GM12864 (cell line): ENCODE measurements around the gene SMYD3.

Source experiments
- DNase-seq: peaks from one replicate; pipeline ENCODE4 v3.0.0-alpha.2; 2011; ENCODE audit warnings: low read depth
- H3K4me3 ChIP-seq: 2 replicates; pipeline ENCODE4 v1.5.1; 2011; ENCODE audit warnings: mild to moderate bottlenecking, low read depth, low read length, control low read depth
- TF ChIP-seq, protein P1 (sequence below): IDR thresholded peaks from 2 replicates; pipeline ENCODE4 v1.5.1; 2011; ENCODE audit warnings: low read depth, mild to moderate bottlenecking, moderate library complexity, low read length, control low read depth, inconsistent platforms; ENCODE audit errors: missing control alignments

SMYD3 gene

DNA sequence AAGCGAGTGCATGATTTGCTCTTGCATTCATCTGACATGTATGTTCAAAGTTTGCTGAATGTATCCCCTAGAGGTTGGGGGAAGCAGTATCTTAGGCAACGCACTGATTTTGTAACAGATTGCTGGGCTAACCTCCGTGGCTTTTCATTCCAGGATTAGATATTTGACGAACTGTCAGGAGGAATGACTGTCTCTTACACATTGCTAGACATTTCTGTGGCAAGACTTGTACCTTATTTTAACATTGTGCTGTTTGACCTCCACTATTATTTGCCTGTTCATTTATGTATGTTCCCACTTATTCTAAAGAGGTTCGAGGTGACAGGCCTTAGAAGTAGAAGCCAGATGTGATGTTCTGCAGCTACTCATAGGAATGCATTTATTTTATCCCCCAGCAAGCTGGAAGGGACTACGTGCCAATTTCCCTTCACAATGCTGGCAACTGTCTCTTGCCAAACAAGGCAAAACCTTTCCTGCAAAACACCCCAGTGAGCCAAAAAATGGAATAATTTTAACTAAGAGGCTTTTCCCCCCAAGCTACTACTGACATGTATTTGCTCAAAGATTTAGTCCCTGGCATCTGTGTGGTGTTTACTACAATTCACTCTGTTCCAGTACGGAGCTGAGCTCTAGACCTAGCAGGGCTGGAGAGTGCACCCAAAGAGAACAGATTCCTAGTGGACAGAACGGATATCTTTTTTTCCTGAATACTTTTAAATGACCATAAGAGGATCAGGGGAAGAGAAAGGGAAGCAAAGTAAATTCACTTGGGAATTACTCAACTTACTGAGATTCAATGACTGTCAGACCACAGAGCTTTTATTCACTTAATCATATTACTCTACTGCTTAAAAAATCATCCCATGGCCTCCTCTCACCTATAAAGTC, 646.2 kb downstream of the SMYD3 start:
- no peak for DNase-seq
- TF ChIP-seq, protein P1, sequence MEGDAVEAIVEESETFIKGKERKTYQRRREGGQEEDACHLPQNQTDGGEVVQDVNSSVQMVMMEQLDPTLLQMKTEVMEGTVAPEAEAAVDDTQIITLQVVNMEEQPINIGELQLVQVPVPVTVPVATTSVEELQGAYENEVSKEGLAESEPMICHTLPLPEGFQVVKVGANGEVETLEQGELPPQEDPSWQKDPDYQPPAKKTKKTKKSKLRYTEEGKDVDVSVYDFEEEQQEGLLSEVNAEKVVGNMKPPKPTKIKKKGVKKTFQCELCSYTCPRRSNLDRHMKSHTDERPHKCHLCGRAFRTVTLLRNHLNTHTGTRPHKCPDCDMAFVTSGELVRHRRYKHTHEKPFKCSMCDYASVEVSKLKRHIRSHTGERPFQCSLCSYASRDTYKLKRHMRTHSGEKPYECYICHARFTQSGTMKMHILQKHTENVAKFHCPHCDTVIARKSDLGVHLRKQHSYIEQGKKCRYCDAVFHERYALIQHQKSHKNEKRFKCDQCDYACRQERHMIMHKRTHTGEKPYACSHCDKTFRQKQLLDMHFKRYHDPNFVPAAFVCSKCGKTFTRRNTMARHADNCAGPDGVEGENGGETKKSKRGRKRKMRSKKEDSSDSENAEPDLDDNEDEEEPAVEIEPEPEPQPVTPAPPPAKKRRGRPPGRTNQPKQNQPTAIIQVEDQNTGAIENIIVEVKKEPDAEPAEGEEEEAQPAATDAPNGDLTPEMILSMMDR: no peak
- H3K4me3 ChIP-seq: no peak overlapping the region

DNA sequence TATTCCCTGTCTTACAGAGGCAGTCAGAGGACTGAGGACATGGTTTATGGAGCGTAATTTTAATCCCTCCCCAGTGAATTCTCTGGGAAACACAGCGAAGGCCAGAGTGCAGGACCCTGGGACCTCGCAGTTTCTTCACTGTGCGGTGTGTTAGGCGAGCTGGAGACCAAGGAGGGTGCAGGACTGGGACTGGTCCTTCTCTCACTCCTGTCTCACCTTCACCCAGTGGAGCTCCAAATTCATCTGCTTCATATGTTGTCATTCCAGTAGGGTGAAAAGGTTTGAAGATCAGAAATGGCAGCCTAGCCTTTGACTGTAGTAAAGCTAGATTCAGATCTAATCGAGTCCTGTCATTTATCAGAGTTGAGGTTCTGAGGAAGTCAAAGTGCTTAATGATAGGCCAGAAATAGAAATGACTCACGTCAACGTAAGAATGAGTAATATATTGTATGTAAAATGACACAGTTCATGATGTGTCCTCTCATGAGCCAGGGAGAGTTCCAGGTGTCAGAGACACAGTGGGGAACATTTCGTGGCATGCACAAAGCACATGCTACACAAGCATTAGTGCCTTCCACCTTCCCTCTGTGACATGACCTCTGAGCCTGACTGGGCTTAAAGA, 647.5 kb downstream of the SMYD3 start:
- no peak overlapping the region for H3K4me3 ChIP-seq
- TF ChIP-seq, protein P1: no peak
- DNase-seq: no peak

DNA sequence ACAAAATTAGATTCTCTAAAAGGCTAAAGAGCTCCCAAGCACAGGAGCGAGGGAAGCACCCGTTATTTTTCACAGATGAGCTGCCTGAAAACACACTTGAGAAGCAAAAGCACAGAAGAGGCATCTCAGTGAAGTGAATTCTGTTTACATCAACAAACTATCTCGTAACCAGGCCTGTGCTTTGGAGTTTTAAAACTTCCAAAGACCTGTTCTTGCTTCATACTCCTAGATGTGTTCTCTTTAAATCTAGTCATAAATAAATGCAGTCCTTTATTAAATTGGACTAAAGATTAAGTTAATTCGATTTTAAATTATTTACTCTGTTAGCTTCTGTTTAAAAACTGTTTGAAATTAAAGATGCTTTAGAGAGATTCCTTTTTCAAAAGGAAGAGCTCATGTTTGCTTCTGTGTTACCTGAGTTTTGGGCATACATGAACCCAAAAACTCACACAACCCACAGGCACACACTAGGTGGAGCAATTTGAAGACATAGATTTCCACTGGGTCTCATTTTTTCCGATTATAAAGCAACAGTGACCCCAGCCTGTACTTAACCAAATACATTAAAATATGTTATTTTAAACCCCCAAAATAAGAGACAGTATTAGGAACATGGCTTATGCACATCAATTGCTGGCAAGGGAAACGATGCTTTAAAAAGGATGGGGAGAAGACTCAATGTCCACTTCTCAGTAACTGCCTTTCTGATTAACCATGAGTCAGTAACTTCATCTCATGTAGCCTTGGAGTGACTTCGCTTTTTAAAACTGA, 648.2 kb downstream of the SMYD3 start:
- H3K4me3 ChIP-seq: no peak overlapping the region
- no peak for DNase-seq
- TF ChIP-seq, protein P1: peak; percentile 25

DNA sequence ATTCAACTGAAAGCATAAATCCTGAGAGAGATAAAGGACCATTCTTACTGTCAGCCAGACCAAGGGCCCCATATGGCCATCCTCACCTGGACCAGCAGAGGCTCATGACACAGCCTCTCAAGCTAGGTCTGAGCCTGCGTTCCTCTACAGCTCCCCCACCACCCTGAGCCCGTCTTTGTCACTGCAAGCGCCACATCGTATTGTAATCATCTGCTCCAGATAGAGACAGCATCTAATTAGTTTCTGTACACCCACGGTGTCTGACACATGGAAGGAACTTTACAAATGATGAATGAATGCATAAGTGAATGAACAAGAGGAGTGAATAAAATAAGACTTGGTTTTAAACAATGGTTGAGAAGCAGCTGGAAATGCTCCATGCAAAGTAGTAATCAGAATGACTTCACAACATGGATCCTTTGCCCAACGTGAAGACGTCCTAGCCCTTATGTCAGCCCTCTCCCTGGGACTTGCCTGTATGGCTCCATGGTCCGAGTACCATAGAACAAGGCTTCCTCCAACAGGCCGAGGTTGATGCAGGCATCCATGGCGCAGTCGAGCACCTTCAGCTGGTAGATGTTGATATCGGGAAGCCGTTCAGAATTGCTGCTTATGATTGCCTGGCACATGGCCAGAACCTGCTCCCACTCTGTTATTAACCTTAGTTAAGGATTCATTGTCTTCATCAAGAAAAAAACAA, 648.9 kb downstream of the SMYD3 start:
- no peak for DNase-seq
- H3K4me3 ChIP-seq: no peak overlapping the region
- TF ChIP-seq, protein P1: no peak

DNA sequence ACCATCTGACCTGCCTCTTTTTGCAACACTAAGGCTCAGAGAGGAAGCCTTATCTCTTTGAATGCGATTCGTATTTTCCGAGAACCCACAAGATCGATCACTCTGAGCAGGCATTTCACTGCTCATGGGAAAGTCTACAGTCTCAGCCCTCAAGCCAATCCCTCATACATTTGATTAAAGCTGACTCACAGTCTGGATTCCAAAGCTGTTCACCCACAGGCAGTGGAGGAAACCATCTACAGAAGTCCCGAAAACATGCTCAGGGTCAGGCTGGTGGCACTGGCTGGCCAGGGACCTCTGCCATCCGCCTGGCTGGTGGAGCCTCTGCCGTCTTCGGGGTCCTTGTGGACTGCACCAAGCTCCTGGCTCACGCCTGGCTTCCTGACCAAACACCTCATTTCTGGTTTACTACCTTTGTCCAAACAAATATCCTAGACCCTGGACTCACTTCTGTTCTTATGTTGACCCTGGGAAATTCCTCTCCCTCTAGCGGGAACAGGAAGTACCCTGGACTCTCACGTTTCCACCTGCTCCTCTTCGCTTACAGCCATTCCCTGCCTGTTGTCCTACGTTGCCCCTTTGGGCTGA, 650.0 kb downstream of the SMYD3 start:
- no peak overlapping the region for H3K4me3 ChIP-seq
- TF ChIP-seq, protein P1: no peak
- DNase-seq: no peak
